ENCODE results near the gene LRRC28. TPM values are rescaled to one million over a fixed set of nuclear protein-coding genes. Genes with fewer than 3 reads are reported as not detected.

Gene LRRC28
- total RNA-seq, 1 donor from 2014 or later: 34.2 TPM

DNA sequence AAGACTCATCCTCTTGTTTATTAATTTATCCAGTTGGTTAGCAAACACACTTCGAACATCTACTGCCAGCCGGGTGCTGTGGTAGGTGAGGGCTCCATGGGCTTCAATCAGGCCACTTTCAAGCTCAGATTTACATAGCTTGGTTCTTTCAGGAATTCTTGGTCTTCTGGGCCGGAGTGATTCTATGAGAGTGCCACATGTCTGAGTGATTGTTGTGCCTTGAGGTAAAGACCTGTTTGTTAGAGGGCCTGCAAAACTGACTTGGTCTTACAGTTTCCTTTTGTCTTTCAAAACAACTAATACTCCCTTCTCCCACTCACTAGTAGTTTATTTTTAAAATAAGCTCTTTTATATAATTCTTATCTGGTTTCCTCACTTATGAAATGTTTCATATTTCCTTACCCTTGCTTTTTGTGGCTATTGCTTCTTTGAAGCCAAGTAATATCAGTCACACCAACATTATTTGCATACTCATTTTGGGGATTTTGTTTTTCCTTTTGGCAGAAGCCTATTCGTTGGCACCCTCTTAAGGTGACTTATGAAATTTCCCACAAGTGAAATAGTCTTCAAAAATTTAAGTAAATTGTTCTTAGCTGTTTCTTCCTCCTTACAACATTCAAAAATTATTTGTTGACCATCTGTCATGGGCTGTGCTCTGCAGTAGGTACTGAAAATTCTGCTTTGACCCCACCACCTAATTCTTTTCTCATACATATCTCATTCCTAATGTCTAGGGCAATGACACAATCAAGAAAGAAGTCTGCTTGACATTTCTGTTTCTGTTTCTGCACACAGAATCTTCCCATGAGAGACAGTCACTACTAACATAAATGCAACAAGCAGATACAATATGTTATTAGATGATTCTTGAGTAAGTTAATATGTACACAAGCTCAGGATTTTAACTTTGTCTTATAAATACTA is 120.2 kb downstream of the LRRC28 start:
- TF ChIP-seq, protein P1, sequence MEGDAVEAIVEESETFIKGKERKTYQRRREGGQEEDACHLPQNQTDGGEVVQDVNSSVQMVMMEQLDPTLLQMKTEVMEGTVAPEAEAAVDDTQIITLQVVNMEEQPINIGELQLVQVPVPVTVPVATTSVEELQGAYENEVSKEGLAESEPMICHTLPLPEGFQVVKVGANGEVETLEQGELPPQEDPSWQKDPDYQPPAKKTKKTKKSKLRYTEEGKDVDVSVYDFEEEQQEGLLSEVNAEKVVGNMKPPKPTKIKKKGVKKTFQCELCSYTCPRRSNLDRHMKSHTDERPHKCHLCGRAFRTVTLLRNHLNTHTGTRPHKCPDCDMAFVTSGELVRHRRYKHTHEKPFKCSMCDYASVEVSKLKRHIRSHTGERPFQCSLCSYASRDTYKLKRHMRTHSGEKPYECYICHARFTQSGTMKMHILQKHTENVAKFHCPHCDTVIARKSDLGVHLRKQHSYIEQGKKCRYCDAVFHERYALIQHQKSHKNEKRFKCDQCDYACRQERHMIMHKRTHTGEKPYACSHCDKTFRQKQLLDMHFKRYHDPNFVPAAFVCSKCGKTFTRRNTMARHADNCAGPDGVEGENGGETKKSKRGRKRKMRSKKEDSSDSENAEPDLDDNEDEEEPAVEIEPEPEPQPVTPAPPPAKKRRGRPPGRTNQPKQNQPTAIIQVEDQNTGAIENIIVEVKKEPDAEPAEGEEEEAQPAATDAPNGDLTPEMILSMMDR (IDR thresholded peaks at IDR 0.05; ENCODE audit: insufficient read depth, low read length, poor library complexity, severe bottlenecking): no peak
- no peaks in the 10 kb centered on the region for H3K27me3 ChIP-seq (ENCODE audit: control insufficient read depth, insufficient read depth, low read length)
- H3K4me3 ChIP-seq (ENCODE audit: low read depth, low read length): no peak overlapping the region
- no peak for DNase-seq (ENCODE audit: low read depth)
- H3K36me3 ChIP-seq (ENCODE audit: control insufficient read depth, insufficient read depth, low read length): no peaks in the 10 kb centered on the region

DNA sequence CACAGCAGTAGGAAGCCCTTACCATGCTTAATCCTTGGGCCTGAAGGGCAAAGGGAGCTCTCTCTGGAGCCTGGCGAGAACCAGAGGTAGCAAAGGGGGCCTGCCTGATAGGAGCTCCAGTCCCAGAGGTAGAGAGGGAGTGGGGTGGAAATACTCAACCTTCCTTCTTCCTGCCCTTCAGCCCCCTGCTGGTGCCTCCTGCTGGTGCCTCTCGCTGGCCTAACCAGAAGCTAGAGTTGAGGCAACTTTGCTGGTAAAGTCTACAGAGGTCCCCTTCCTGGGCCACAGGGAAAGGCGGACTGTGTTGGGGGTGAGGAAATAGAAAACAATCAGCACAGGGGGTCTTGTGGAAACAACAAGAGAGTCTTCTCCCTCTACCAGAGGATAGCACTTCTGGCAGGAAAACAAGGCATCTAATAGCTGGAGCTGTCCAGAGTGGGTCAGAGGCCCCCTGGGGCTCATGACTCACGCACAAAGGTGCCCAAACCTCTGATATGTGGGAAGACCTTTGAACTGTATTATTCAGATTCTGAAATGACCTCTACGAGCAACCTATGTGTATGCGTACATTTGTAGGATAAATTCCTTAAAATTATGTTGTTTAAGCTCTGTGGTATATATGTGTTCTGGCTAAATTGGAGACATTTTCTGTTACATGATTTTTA is 133.9 kb downstream of the LRRC28 start:
- H3K36me3 ChIP-seq (ENCODE audit: control insufficient read depth, insufficient read depth, low read length): no peaks in the 10 kb centered on the region
- no peaks in the 10 kb centered on the region for H3K27me3 ChIP-seq (ENCODE audit: control insufficient read depth, insufficient read depth, low read length)
- TF ChIP-seq, protein P1 (IDR thresholded peaks at IDR 0.05; ENCODE audit: insufficient read depth, low read length, poor library complexity, severe bottlenecking): peak; percentile 6
- DNase-seq (ENCODE audit: low read depth): no peak
- no peak overlapping the region for H3K4me3 ChIP-seq (ENCODE audit: low read depth, low read length)

GRCh38 chr15:99385865-99386264 is 134.6 kb downstream of the LRRC28 start:
- Histone ChIP-seq H3K27me3 (ENCODE audit: control insufficient read depth, insufficient read depth, low read length) (no peaks in the 10 kb centered on the region), H3K4me3 (ENCODE audit: low read depth, low read length) (no peak overlapping the region), H3K36me3 (ENCODE audit: control insufficient read depth, insufficient read depth, low read length) (no peaks in the 10 kb centered on the region)
- DNase-seq (ENCODE audit: low read depth): no peak
- TF ChIP-seq, protein P1 (IDR thresholded peaks at IDR 0.05; ENCODE audit: insufficient read depth, low read length, poor library complexity, severe bottlenecking): no peak

DNA sequence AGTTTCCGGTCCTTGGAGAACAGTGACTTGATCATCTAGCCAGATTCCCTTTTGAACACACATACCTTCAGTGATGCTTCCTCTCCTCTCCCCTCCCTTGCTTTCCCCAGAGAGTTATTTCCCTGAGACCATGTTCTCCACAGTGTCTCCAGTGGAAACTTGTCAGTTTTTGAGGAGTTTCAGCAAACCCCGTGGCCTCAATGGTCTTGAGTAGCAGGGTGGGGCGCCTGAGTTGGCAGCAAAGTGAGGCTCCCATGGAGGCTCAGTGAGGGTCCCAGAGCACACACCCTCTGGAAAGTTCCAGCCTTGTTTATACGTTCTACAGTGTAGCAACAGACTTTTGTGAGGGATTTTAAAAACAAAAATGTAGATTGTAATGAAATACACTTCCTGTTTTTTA is 135.1 kb downstream of the LRRC28 start:
- no peaks in the 10 kb centered on the region for H3K36me3 ChIP-seq (ENCODE audit: control insufficient read depth, insufficient read depth, low read length)
- DNase-seq (ENCODE audit: low read depth): no peak
- TF ChIP-seq, protein P1 (IDR thresholded peaks at IDR 0.05; ENCODE audit: insufficient read depth, low read length, poor library complexity, severe bottlenecking): no peak
- no peak overlapping the region for H3K4me3 ChIP-seq (ENCODE audit: low read depth, low read length)
- H3K27me3 ChIP-seq (ENCODE audit: control insufficient read depth, insufficient read depth, low read length): no peaks in the 10 kb centered on the region

GRCh38 chr15:99387421-99388168 is 136.3 kb downstream of the LRRC28 start:
- Histone ChIP-seq H3K27me3 (ENCODE audit: control insufficient read depth, insufficient read depth, low read length) (no peaks in the 10 kb centered on the region), H3K36me3 (ENCODE audit: control insufficient read depth, insufficient read depth, low read length) (no peaks in the 10 kb centered on the region), H3K4me3 (ENCODE audit: low read depth, low read length) (no peak overlapping the region)
- TF ChIP-seq, protein P1 (IDR thresholded peaks at IDR 0.05; ENCODE audit: insufficient read depth, low read length, poor library complexity, severe bottlenecking): no peak
- no peak for DNase-seq (ENCODE audit: low read depth)
